Activated CD8-positive, alpha-beta memory T cell treated with anti-CD3 and anti-CD28 coated beads for 4 hours (primary cell): Measurements from ENCODE around the gene WIF1.

Source experiments
- DNase-seq, 2 donors: peaks; one replicate each; pipeline ENCODE4 v3.0.0-alpha.2; 2020; ENCODE audit warnings: low read depth in 2 of 2

WIF1 gene

GRCh38 chr12:65121049-65121955 is at the start of gene WIF1:
WIF1 (minus strand) TSS chr12:65121305; CDS start chr12:65121191, 114 bp downstream.
- DNase-seq = no peak

- peak in 1 of 2 donors; percentile 16 for DNase-seq
Measured at GRCh38 chr12:65170209-65170881, 49.2 kb upstream of the WIF1 start.

GRCh38 chr12:65169320-65170208 is 48.5 kb upstream of the WIF1 start, which contains the start of gene LEMD3:
LEMD3 (plus strand) TSS chr12:65169583; CDS start chr12:65169597, 14 bp downstream.
- DNase-seq = peak; percentile 86 to 88

GRCh38 chr12:65168681-65169319 is 47.7 kb upstream of the WIF1 start:
- no peak for DNase-seq

DNA sequence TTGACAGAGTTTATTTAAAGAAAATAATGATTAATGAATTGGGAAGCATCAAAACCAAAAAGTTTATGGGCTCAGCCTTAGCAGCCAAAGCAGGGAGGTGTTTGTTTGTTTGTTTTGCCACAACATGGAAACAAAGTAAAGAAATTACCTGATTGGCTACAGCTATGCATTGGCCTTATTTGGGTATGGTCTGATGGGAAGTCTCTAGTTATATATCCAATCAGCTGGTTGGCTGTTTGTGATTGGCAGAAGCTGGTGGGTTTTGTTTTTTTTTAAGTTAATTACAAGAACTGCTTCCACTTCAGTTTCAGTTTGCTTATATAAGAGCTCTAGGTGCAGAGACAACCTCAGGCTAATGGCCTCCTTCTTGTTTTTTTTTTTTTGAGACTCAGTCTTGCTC is 43.7 kb upstream of the WIF1 start:
- no peak for DNase-seq

GRCh38 chr12:65164244-65164643 is 43.1 kb upstream of the WIF1 start:
- no peak for DNase-seq

DNA sequence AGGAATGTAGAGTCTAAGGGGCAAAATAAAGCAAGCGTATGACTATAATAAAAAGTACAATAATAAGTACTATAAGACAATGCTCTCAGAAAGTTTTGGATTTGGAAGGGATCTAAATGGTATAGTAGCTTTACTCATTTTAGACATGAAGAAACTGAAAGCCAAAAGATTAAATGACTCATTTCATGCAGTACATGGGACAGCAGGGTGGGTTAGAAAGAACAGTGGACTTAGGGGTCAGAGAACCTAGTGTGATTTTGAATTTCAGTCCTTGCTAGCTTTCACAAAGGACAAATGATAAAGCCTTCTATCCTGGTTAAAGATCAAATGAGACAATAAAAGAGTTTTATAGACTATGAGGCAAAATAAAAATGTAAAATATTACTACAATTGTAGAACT is 41.5 kb upstream of the WIF1 start:
- DNase-seq = no peak

GRCh38 chr12:65157091-65157490 is 36.0 kb upstream of the WIF1 start:
- DNase-seq = no peak

DNA sequence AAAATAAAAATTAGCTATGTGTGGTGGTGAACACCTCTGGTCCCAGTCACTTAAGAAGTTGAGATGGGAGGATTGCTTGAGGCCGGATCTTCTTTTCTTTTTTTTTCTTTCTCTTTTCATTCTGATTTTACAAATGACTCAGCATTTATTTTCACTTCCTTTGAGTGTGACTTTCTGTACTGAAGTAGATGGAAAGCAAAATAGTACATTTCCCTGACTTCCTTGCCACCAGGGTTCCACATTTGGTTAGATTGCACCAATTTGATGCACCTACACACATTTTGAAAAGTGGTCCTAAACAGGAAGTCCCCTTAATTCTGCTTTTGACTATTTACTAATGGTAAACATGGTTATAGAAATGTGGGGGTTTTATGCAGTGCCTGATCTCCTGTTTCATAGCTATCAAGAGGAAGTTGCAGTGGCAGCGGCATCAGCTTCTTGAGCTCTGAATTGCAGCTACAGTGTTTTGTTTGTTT is 35.3 kb upstream of the WIF1 start:
- DNase-seq = no peak

- no peak for DNase-seq
Measured at GRCh38 chr12:65155784-65156183, 34.7 kb upstream of the WIF1 start.

DNA sequence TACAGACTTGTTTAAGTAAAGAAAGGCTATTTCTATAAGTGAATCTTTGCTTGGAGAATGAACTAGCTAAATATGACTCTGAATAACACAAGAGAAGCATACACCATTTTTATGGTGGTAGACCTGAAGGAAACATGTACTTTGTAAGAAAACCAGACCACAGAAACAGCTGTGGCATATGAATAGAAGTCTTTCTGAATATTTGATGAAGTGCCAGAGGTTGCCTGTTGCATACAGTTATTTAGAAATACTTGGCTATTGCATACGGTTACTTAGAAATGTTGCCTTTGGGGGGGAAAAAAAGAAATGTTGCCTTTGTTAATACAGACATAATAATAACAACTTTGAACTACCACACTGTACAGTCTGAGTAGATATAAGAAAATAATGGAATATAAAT is 31.5 kb upstream of the WIF1 start:
- no peak for DNase-seq

GRCh38 chr12:65152012-65152411 is 30.9 kb upstream of the WIF1 start:
- DNase-seq = no peak

GRCh38 chr12:65147312-65147905 is 26.3 kb upstream of the WIF1 start:
- DNase-seq = no peak

DNA sequence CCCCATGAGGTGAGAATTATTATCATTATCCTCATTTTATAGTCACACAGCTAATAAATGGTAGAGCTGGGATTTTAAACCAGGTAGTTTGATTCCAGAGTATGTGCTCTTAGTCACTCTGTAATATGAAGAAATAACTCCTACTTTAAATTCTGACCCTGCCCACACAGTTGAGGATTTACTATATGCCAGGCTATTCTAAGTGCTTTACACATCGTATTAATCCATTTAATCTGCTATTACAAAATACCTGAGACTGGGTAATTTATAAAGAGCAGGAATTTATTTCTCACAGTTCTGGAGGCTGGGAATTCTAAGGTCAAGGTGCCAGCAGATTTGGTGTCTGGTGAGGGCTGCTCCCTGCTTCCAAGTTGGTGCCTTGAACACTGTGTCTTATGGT is 19.6 kb upstream of the WIF1 start:
- no peak for DNase-seq

DNA sequence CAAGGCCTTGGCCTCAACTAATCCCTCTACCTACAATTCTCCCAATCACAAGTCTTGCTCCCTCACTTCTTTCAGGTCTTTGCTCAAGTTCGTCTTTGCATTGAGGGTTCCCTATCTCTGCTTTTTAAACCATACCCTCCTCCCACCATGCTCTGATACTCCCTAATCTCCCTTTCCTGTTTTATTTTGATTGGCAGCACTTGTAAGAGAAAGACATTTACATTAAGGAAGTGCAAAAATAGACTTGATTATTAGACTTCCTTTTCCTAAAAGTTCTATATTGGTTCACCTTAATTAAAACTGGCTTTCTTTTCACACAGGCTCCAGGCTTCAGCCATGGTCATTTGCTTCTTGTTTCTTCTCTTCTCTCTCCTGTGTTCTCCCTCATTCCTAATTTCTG is 18.3 kb upstream of the WIF1 start:
- DNase-seq = no peak

GRCh38 chr12:65133879-65134278 is 12.8 kb upstream of the WIF1 start:
- no peak for DNase-seq

- DNase-seq = no peak
Measured at GRCh38 chr12:65126482-65126881, 5.4 kb upstream of the WIF1 start.

GRCh38 chr12:65125975-65126374 is 4.9 kb upstream of the WIF1 start:
- DNase-seq = no peak

DNA sequence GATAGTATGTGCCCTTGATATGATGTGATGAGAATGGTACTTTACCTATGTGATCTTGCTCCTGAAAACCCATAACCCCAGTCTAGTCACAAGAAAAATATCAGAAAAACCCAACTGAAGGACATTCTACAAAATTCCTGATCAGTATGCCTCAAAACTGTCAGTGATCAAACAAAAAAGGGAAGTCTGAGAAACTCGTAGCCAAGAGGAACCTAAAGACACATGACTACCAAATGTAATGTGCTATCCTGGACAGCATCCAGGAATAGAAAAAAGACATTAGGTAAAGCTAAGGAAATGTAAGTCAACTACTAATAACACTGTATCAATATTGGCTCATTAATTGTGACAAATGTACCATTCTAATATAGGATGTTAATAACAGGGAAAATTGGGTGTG is 4.1 kb upstream of the WIF1 start:
- DNase-seq = no peak

GRCh38 chr12:65123435-65124063 is 2.4 kb upstream of the WIF1 start:
- DNase-seq = no peak
